ENCODE results near the gene CMYA5. TPM values are rescaled to one million over a fixed set of nuclear protein-coding genes. Genes with fewer than 3 reads are reported as not detected.

Gene CMYA5
- total RNA-seq, 4 donors from 2014 or later: 15.9 to 33.9 (median 22.0) TPM

DNA sequence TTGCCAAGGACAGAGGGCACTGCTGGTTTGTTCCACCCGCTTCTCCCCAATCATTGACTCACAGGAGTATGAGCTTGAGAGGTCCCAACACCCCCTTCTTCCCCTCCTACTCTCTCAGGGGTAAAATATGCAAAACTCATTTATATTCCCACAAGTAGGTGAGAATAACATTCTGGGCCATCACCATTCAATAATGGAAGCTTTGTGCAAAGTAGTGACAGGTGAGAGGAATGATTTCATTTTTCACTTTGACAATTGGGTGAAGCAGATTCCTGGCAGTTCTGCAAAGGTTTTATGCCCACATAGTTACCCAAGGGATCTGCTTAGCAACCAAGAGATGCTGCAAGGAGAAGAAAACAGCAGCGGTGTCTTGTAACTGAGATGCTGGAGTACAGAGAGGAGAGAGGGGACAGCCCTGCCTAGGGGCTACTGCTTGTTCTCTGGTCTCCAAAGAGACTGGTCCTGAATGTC lies 137.6 kb downstream of the CMYA5 start:
- TF ChIP-seq CTCF (IDR thresholded peaks at IDR 0.05): no peak

GRCh38 chr5:79829260-79829659 lies 139.6 kb downstream of the CMYA5 start:
- WGBS, 2 donors: 60 to 62% methylated on average over 7 to 9 of the region's 9 CpGs
- Histone ChIP-seq H3K4me3 (replicated peaks in 1 of 3) (no peak overlapping the region), H3K27me3 (no peaks in the 10 kb centered on the region), H3K4me1 (peaks cover 14 to 19% of the 10 kb centered on the region in 2 donors), H3K36me3 (no peaks in the 10 kb centered on the region), H3K27ac (no peak overlapping the region), H3K9me3 (no peaks in the 10 kb centered on the region)
- intact Hi-C loops (cut with DNase I): no loop called here
- TF ChIP-seq POLR2A (IDR thresholded peaks at IDR 0.05) (no peak), CTCF (IDR thresholded peaks at IDR 0.05) (peak in 1 of 6 experiments; percentile 16)
- DNase-seq: no peak

More for the DNA sequence above, 137.6 kb downstream of the CMYA5 start:
- WGBS, 2 donors: 96% methylated on average over 2 of the region's 2 CpGs
- H3K4me1 ChIP-seq: peaks cover 7% of the 10 kb centered on the region in 2 donors
- H3K27ac ChIP-seq: no peak overlapping the region
- no peak overlapping the region for H3K4me3 ChIP-seq (replicated peaks in 1 of 3)
- DNase-seq: no peak
- no peaks in the 10 kb centered on the region for H3K9me3 ChIP-seq
- no peaks in the 10 kb centered on the region for H3K36me3 ChIP-seq
- intact Hi-C loops (cut with DNase I): no loop called here
- no peaks in the 10 kb centered on the region for H3K27me3 ChIP-seq

GRCh38 chr5:79831381-79832309 lies 142.0 kb downstream of the CMYA5 start:
- H3K4me3 ChIP-seq (replicated peaks in 1 of 3): no peak overlapping the region

GRCh38 chr5:79832911-79833310 lies 143.3 kb downstream of the CMYA5 start:
- intact Hi-C loops (cut with DNase I): no loop called here
- no peaks in the 10 kb centered on the region for H3K36me3 ChIP-seq
- H3K27ac ChIP-seq: no peak overlapping the region
- DNase-seq: no peak
- H3K4me3 ChIP-seq (replicated peaks in 1 of 3): no peak overlapping the region
- H3K27me3 ChIP-seq: no peaks in the 10 kb centered on the region
- H3K9me3 ChIP-seq: no peaks in the 10 kb centered on the region
- peaks cover 24 to 30% of the 10 kb centered on the region in 2 donors for H3K4me1 ChIP-seq
- TF ChIP-seq CTCF (IDR thresholded peaks at IDR 0.05) (no peak), POLR2A (IDR thresholded peaks at IDR 0.05) (no peak)
- WGBS, 2 donors: 97% methylated on average over 4 of the region's 4 CpGs

More at GRCh38 chr5:79831381-79832309, 142.0 kb downstream of the CMYA5 start:
- Histone ChIP-seq H3K4me1 (peaks cover 24 to 30% of the 10 kb centered on the region in 2 donors), H3K9me3 (no peaks in the 10 kb centered on the region), H3K27ac (peak overlapping the region in 1 of 3 donors; percentile 32), H3K27me3 (no peaks in the 10 kb centered on the region), H3K36me3 (no peaks in the 10 kb centered on the region)
- intact Hi-C loops (cut with DNase I): no loop called here
- 69 to 76% methylated on average over 10 of the region's 10 CpGs for WGBS, 2 donors
- peak; percentile 78 to 83 for DNase-seq
- TF ChIP-seq CTCF (IDR thresholded peaks at IDR 0.05) (no peak), POLR2A (IDR thresholded peaks at IDR 0.05) (no peak)

All from thyroid gland (tissue), 4 donors.